AML-193 (cell line): Measurements from ENCODE around the gene ICA1.
"Not testable (repeated sequence)": the region's sequence is repeated elsewhere in the genome, so short reads cannot be mapped to it uniquely, and the experiment has no call there.

ENCODE experiments used
- DNase-seq, 2 experiments: peaks; one replicate each; lab custom pipeline; 2025; lab: John Stamatoyannopoulos, UW

The ICA1 gene

DNA sequence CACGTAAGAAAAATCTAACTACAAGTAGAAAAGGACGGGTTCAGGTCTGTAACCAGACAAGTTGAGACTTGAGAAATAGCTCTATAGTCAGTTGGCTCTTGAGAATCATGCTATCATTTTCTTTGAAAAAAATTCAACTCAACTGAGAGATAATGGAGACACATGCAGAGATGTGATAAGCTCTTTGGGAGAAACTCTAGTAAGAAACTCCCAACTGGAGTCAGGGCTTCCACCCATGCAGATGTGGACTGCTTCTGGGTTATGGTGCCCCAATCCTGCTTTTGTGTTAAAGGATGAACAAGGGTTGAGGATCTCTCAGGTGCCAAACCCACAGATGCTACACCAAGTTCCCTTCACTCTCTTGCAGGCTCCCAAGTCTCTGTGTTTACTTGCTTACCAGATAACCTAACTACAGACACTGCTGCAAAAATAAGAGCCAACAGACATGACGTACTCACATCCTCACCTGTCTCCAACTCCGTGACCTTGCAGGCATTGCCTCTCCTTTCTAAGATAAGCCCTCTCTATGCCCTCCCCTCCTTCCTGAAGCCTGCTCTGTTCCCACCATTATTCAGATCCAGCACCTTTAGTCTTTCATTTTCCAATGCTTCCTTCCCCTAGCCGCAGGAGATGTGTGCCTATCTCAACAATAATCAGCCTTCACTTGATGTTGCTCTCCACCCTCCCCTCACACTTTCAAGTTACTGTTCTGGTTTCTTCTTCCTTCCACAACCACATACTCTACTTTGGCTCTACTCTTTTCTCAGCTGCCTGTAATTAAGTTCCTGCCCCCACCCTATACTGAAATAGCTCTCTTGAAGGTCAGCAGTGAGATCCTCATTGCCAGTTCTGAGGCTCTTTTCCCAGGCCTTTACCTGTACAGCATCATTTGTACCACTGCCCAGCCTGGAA is 130.0 kb downstream of the ICA1 start:
- no peak for DNase-seq

DNA sequence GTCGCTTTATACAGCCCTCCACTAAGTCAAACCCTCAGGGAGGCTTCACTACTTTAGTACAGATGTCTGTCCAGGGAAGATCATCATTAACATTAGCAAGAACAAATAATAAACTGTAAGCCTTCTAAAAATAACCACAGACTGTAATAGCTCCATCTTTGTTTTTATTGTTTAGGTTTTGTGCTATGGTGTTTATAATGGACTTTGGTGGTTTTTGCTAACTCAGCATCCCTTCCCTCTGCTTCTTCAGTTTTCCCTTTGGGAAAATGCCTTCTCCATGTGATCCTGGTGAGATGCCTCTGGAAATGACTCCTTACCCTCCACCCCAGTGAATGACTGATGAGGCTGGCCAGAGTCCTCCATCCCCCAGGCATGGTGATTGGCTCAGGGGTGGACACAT is 131.3 kb downstream of the ICA1 start:
- no peak for DNase-seq

DNA sequence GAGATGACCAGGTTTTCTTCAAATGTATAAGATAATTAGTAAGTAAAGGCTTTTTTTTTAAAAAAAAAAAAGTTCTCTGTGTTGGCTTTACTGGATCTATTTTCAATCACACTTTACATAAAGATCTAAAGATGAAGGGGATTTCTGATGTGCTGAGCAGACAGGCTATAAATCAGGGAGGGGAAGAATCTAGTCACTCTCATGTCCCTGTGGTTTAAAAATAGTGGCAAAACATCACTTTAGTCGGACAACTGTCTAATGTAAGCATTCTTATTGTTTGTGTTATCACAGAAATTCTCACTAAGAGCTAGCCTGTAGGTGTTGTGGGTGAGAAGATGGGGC is 132.7 kb downstream of the ICA1 start:
- no peak for DNase-seq

DNA sequence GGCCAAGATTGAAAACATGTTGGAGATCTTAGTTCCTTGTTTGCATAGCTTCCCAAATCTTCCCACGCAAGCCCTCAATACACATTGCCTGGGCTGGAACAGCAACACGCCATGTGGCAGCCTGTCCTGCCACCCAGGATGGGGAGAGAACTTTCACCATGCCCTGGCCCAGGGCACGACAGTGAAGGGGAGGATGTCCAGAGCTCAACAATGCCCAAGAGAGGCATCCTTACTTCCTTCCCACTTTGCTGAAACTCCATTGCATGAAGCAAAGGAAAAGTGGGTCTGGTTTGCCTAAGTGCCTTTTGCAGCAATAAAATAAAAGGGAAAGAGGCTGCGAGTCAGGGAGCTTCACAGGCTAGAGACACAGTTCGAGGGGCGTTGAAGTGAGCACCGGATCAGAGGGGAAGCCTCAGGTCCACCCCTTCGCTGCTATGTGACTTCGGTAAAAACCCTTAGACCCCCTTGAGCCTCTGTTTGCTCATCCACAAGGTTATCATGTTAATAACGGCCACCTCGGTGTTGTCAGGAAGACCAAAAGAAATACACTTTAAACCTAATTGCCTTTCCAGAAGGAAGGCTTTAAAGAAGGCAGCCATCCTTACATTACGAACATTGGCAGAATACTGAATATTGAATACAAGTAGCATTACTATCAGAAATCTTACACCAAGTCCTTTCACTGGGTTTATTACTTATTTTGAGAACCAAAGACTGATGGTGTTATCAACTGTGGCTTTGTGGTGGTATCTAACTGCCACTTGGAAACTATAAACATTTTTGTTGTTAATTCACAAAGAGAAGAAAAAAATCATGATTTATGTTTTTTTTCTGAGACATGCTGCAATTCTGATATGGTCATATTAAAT is 133.3 kb downstream of the ICA1 start:
- DNase-seq, result no peak

DNA sequence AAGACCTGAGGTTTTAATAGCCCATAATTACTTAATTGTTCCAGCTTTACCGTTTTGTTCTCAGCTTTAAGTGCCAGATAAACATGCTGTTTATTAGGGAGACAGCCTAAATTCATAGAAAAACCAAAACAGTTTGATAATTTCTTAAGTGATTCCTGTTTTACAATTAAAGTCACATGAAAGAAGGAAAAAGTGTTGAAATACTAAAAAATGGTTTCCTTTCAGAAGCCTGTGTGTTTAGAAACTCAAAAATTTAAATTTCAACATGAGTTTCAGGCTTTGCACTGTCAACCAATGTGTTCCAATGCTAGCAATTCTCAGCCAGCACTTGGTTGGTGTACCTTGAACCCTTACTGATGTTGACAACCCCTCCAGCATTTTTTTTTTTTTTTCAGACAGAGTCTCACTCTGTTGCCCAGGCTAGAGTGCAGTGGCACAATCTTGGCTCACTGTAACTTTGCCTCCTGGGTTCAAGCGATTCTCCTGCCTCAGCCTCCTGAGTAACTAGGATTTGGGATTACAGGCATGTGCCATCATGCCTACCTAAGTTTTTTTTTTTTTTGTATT is 135.3 kb downstream of the ICA1 start:
- DNase-seq, result peak; percentile 37 to 38

DNA sequence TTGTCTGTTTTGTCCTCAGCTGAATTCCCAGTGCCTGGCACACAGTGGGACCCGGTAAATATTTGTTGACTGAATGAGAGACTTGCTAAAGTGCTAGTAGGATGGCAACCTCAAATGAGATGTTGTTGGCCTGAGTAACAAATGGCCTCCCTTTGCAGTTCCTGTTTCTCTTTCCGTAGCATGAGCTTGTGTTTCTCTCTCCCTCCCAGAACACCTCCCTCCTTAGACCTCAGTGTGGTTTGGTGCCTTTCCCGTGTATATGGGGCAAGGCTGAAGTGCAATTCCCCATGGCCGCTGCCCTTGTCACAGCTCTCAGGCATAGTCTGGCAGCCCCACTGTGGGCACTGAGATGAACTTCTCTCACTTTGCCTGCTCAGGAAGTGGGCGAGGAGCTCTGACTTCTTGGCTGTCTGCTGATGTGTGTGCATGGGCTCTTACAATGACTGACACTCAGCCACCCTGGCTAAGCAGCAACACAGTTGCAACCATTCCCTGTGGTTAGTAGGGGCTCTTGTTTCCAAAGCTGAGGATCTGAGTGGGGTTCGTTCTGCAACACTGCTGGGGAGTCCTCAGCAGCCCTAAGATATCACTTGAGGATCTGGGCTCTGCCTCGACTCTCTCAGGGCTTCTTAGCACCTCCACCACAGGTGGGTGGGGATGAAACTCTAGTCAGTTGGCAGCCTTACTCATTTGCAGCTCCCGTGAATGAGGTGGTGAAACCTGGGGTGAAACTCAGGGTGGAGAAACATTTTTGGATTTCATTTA is 136.1 kb downstream of the ICA1 start:
- peak; percentile 73 to 79 for DNase-seq

DNA sequence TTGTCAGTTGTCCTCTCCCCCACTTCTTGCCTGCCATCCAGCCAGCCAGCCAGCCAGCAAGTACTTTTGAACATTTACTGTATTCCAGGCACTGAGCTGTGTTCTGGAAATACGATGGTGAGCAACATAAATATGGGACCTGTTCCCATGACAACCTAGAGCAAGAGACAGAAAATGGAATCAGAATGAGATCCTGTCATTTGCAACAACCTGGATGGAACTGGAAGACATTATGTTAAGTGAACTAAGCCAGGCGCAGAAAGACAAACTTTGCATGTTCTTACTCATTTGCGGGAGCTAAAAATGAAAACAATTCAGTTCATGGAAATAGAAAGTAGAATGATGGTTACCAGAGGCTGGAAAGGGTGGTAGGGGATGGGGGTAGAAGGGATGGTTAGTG is 140.7 kb downstream of the ICA1 start:
- no peak for DNase-seq

DNA sequence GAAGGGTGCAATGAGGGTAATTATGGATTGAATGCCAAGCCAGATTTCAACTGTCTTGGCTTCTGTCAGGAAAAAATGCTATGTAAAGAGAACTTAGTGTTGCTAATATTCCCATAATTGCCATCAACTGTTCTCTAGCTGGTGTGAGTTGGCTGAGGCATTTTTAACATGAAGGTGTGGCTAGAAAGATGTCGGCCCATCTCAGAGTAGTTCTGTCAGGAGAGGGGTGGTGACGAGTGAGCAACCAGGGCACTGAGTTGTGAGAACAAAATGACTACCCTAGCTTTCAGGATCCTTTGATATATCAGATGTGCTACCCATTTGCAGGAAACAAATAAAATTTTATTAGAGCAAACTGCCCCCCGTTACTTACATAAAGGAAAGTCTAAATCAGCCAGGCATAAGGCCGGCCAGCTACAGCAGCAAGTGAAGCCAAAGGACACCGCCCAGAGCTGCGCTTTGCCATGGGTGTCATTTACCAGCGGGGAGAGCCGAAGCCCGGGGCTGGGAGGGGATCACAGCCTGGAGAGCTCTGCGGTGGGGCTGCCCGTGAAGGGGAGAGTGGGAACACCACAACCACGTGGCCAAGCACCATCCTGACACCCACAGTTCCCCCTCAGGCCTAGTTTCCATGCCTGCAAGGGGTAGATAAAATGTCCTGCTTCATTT is 141.4 kb downstream of the ICA1 start:
- DNase-seq, result no peak

DNA sequence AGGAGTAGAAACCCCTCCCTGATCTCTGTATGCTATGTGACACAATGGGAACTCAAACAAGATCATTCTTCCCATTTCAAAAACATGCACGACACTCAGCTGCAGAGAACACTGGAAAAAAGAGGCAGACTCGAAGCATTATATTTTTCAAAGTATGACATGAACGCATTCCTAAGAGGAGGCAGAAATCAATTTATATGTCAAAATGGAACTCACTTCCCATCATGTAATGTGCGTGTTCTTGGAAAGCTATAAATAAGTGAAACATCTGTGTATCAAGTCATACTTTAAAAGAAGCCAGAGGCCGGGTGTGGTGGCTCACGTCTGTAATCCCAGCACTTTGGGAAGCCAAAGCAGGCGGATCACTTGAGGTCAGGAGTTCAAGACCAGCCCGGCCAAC is 142.7 kb downstream of the ICA1 start:
- no peak for DNase-seq

DNA sequence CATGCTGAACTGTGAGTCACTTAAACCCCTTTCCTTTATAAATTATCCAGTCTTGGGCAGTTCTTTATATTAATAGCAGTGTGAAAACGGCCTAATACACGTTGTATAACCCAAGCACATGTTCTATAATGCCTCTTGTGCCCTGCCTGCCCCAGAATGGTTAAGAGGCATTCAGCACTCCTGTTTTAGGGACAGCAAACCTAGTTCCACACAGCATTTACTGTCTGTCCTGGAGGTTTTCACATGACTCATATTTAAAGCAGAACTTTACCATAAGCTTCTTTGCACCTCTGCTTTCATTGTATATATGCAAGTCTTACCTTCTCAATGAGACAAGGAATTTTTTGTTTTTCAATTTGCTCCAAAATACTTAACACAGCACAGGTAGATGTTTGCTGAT is 144.8 kb downstream of the ICA1 start:
- no peak for DNase-seq

DNA sequence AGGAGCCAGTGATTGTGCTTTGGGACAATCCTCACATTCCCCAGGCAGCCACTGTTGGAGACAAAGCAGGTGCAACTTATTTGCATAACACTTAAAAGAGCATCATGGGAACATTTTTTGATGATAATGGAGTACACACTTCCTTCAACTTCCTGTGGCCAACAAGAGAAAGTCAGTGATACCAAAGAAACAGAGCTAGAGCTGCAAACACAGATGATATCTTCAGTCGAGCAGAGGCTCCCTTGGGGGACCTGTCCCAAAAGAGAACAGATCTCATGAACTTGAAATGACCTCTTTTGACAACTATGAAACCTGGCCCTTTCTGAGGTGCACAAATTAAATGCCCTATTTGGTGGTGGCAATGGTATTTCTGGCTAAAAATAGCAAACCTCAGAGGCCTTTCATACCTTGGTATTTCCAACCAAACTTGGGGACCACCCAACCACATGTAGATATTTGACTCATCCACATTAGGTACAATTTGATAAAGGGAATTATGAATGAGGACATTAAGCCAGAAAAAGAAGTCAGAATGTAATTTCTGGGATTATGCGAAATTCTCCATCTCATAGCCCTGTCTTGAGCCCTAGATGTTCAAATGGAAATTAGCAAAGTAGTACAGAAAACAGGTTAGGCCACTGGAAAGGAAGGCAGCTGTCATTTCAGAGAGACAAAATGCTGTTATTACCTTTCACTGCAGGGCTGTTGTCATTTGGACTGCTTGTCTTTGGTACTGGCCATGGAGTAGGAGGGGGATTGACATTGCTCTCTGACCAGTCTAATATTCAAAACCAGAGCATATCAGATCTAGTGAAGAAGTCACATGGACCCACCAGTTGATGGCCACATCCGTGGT is 146.2 kb downstream of the ICA1 start:
- no peak for DNase-seq

DNA sequence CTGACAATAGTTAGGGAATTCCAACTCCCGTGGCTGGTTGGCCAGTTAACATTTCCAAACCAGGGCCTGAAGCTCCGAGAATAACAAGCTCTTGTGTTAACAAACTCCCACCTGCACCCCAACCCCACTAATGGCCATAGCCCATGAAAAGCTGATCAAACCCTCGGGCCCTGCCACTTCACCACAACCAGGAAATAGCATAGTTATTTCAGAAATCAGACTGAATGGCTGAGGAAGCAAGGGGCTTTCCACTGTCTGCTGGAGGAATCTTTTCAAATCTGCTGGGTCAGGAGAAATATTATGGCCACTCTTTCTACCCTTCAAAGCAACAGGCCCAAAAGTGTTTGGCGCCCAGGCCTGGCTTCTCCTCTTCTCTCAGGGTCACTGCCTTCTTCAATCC is 147.8 kb downstream of the ICA1 start:
- DNase-seq, result no peak

DNA sequence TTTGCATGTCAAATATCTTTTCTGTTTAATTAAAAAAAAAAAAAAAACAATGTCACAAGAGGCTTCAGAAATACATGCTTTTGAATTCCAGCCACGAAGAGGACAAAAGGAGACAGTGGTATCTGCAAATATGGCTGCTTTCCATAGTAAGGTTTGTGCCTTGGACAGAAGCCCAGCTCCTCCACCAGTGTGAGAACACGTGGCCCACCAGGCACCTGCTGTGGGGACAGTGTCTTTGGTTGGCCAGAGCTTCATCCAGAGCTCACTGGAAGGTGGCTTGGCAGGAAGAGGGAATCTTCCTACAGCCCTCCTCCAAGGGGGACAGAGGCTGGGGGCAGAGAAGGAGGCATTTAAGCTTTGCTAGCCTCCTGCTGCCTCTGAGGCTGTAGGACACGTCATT is 148.8 kb downstream of the ICA1 start:
- no peak for DNase-seq

DNA sequence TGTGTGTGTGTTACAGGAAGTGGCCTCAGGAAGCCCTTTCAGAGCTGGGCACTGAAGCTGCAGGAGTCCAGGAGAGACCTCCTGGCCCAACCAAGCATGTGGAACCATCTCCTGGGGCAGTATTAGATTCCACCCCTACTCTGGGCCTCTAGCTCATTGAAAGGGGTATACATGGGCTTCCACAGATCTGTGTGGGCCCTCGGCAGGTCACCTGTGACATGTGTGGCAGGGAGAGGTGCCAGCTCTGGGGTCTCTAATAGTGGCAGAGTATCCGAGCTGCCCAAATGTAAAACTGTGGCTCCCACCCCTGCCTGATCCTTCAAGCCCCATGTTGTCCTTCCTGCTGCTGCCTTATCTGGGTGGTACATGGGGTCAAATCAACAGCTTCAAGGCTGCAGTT is 149.3 kb downstream of the ICA1 start:
- DNase-seq, result no peak

DNA sequence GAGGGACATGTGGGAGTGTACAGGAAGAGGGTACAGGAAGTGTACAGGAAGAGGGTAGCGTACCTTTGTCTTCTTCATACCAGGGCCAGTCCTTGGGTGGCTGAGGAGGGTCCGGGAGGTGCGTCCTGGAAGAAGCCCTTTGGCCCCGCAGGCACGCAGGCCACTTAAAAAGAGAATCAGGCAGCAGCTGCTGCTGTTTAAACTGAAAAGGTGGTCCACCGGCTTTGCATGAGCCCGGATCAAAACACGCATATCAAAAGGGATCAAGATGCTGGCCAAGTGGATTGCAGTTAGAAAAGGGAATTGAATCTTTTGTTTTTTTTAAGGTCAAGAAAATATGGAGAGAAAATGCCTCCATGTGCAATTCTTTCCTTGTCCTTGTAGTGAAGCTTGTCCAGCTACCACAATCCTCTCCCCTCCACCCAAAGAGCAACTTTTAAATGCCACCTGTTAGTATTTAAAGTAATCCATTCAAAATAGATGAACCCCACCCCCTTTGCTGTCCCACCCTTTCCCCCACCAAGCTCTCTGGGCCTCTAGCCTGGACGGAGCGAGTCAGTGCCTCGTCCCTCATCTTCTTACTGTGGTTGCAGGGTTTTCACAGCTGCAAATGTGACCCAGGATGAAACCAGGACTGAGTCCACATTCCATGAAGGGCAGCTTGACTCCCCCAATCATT is 150.5 kb downstream of the ICA1 start:
- DNase-seq, result no peak

DNA sequence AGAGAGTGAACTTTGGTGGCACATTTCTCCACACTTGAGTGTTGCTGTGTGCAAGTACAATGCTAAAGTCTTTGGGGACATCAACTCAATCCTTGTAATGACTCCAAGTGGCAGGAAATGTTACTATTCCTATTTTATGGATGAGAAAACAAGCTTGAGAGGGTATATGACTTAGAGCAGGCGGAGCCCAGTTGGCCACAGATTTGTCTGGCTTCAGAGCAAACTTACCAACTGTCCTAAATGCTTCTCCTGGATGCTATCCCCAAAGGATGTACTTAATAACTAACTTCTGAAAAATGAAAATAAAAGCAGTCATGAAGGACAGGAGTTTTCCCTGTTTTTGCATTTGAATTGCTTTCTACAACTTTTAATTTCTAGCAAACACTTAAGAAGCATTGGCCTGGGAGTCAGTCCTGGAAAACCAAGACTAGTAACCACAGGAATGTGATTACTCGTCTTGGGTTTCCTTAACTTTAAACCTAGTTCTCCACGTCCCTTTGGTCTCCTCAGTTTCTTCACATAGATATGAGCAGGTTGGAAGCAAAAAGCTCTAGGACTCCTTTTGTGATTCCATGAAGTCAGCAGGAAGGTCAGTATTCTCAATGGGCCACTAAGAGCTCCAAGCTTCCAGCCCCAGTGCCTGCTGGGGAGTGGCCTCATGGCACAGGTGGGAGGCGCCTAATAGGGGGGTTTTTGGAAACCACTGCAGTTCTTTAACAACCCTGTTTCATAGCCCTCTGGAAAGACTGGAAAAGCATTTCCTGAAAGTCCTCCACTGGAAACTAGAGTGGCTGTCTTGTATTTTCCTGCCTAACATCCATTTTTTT is 152.6 kb downstream of the ICA1 start:
- DNase-seq, result no peak

DNA sequence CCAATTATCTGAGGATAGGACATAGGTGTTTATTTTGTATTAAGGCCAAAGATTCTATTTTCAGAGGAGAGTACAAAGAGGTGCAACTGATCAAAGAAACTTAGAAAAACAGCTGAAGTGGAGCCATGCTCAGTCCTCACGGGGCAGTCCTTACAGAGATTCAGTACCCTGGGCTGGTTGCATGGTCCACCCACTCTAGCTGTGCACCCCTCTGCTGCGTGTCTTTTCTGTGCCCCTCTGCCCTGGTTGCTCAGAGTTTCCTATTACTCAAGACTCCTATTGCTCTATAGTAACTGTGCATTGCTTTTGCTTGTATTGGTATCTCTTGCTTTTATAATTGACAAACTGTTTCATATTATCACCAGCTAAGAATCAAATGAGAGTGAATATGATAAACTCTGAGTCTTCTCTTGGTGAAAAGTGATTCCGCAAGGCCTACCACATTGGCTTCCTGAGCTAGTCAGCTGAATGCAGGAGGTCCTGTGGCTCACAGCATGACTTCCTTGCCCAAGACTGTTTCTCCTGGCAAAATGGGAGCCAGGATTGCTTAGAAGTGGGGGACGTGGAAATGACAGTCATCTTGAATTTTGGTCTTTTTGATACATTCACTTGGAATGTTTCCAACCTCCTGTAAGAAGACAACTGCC is 156.4 kb downstream of the ICA1 start:
- DNase-seq, result no peak

DNA sequence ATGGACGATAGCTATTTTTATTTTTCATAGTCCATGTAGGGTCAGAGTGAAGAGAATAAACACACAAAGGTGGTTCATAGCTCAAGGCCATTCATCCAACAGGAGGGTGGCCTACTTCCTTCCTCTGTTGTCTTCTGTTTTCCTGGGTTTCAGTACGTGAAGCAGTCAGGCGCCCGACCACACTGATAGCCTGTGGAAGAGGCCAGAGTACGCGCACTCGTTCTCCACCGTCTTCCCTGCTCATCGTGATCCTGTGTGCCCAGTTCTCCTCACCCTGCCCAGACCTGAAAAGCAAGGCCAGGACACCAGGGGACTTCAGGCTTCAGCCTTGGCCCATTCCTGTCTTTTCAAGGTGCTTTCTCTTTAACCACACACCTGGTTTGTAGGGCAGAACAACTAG is 158.7 kb downstream of the ICA1 start:
- DNase-seq, result no peak

DNA sequence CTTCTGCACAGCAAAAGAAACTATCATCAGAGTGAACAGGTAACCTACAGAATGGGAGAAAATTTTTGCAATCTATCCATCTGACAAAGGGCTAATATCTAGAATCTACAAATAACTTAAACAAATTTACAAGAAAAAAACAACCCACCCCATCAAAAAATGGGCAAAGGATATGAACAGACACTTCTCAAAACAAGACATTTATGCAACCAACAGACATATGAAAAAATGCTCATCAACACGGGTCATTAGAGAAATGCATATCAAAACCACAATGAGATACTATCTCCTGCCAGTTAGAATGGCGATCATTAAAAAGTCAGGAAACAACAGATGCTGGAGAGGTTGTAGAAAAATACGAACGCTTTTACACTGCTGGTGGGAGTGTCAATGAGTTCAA is 160.7 kb downstream of the ICA1 start:
- DNase-seq, result not testable (repeated sequence)
